Measurements from ENCODE around the gene IL17RA.

GRCh38 chr22:17091851-17092250, 7.1 kb downstream of the IL17RA start:
- TF ChIP-seq CTCF (IDR thresholded peaks at IDR 0.05; ENCODE audit: borderline replicate concordance, extremely low read depth, low read length, poor library complexity, severe bottlenecking) (no peak), EZH2 (IDR thresholded peaks at IDR 0.05; ENCODE audit: borderline replicate concordance, low read depth, low read length, severe bottlenecking) (no peak)

Data from DND-41 (cell line).